GM12878 (cell line): ENCODE measurements around the gene ADAMTS5. TPM values are rescaled to one million over a fixed set of nuclear protein-coding genes. Genes with fewer than 3 reads are reported as not detected.

Experiments used
- ATAC-seq: fragments of 200-7000 bp; cut with Tn5 transposase; 3 replicates; pipeline ENCODE4 v1.9.1; 2020; ENCODE audit warnings: mild to moderate bottlenecking, moderate library complexity
- BruUV-seq: library from RNA; stranded (reverse); fragments of 400-500 nt; replicated peaks from 2 replicates; lab custom pipeline; 2021; lab: Mats Ljungman, UMichigan
- CTCF ChIA-PET: fragments of 300-600 bp; sonication (Branson Sonifier 250); formaldehyde crosslinking; extraction: SDS; loops from one replicate; lab custom pipeline; 2021; ENCODE audit warnings: inconsistent platforms; lab: Yijun Ruan, JAX
- POLR2A ChIA-PET: fragments of 350-600 bp; formaldehyde crosslinking; extraction: SDS; loops from one replicate; lab custom pipeline; 2021; ENCODE audit warnings: inconsistent platforms; lab: Charles Lee
- RAD21 ChIA-PET: fragments of 300-600 bp; sonication (Branson Sonifier 250); formaldehyde crosslinking; loops from one replicate; lab custom pipeline; 2023; ENCODE audit warnings: antibody characterized with exemption; ENCODE audit not compliant: unreplicated experiment; lab: Charles Lee
- SMC1A ChIA-PET: fragments of 300-600 bp; sonication (Branson Sonifier 250); formaldehyde crosslinking; loops from one replicate; lab custom pipeline; 2023; ENCODE audit not compliant: unreplicated experiment, uncharacterized antibody; lab: Charles Lee
- DNase-seq: peaks from one replicate; pipeline ENCODE4 v3.0.0-alpha.2; 2011; ENCODE audit warnings: low read depth, low spot score
- FAIRE-seq: peaks from 3 replicates; lab custom pipeline; 2011; peaks lifted over from hg19 to GRCh38; lab: Jason Lieb, UNC
- H2AFZ ChIP-seq: 2 replicates; pipeline ENCODE4 v1.6.0; 2011; ENCODE audit warnings: low read depth, low read length, control low read depth; ENCODE audit not compliant: control insufficient read depth
- H3K27ac ChIP-seq: 2 replicates; pipeline ENCODE4 v1.5.1; 2011; ENCODE audit warnings: control low read depth; ENCODE audit not compliant: control insufficient read depth, insufficient read depth
- H3K27me3 ChIP-seq, 2 experiments: replicated peaks in 1 of 2; 2 replicates each; pipeline versions ENCODE4 v1.6.0 to v1.6.1; 2011; ENCODE audit warnings: low read length in 1 of 2; ENCODE audit not compliant: control insufficient read depth in 2 of 2, insufficient read depth in 2 of 2
- H3K36me3 ChIP-seq, 2 experiments: 2 replicates each; pipeline ENCODE4 v1.5.1; 2011; ENCODE audit warnings: low read length in 1 of 2; ENCODE audit not compliant: control insufficient read depth in 2 of 2, insufficient read depth in 2 of 2
- H3K4me1 ChIP-seq: 2 replicates; pipeline ENCODE4 v1.6.1; 2011; ENCODE audit warnings: mild to moderate bottlenecking, low read length, moderate library complexity, mixed read lengths; ENCODE audit not compliant: control insufficient read depth, insufficient read depth
- H3K4me2 ChIP-seq: 2 replicates; pipeline ENCODE4 v1.6.0; 2011; ENCODE audit warnings: control low read depth; ENCODE audit not compliant: control insufficient read depth, insufficient read depth
- H3K4me3 ChIP-seq: fragments of 200-600 bp; sonication (generic); 2 replicates; pipeline ENCODE4 v1.5.1; 2016
- H3K79me2 ChIP-seq: 2 replicates; pipeline ENCODE4 v1.6.0; 2011; ENCODE audit warnings: low read length; ENCODE audit not compliant: control insufficient read depth, insufficient read depth
- H3K9ac ChIP-seq: 2 replicates; pipeline ENCODE4 v1.8.0; 2011; ENCODE audit warnings: low read length, control low read depth, mixed read lengths; ENCODE audit not compliant: control insufficient read depth, insufficient read depth
- H3K9me3 ChIP-seq: replicated peaks from 3 replicates; pipeline ENCODE4 v1.5.1; 2011; ENCODE audit warnings: mild to moderate bottlenecking, low read length; ENCODE audit not compliant: control insufficient read depth, insufficient read depth
- H4K20me1 ChIP-seq: 2 replicates; pipeline ENCODE4 v1.6.0; 2011; ENCODE audit not compliant: control insufficient read depth, insufficient read depth
- DPF2 ChIP-seq: fragments of 450-650 bp; IDR thresholded peaks from 2 replicates; pipeline ENCODE4 v1.6.1; 2017; ENCODE audit warnings: mild to moderate bottlenecking
- RFX5 ChIP-seq: IDR thresholded peaks from 2 replicates; pipeline ENCODE4 v1.6.1; 2011; ENCODE audit warnings: low read depth, low read length, improper control_type of control experiment
- SPI1 ChIP-seq: IDR thresholded peaks from 2 replicates; pipeline ENCODE4 v1.6.1; 2011; ENCODE audit warnings: low read depth, mild to moderate bottlenecking, low read length, moderate library complexity, borderline replicate concordance; ENCODE audit not compliant: insufficient read depth
- ZNF622 ChIP-seq: fragments of 450-650 bp; IDR thresholded peaks from 2 replicates; pipeline ENCODE4 v1.6.1; 2017; ENCODE audit warnings: mild to moderate bottlenecking, inconsistent platforms
- WGBS: methylation state at CpG from one replicate; pipeline ENCODE4 v1.1.6; 2016; ENCODE audit warnings: low lambda C conversion rate; ENCODE audit not compliant: insufficient replicate concordance, insufficient coverage; ENCODE audit errors: missing lambda C conversion rate; 5-methylcytosine and 5-hydroxymethylcytosine counted together
- in situ Hi-C: fragments of 300-500 bp; cut with MboI; formaldehyde crosslinking; loops from 9 replicates; pipeline ENCODE4 v1.14.3; 2018; ENCODE audit warnings: mixed read lengths
- intact Hi-C: fragments of 100-400 bp; cut with micrococcal nuclease; formaldehyde crosslinking; loops from one replicate; pipeline ENCODE4 v1.14.2; 2022; ENCODE audit not compliant: unreplicated experiment
- microRNA-seq: library from miRNA; unstranded; fragments of <30 nt; microRNA quantifications from one replicate; pipeline ENCODE4, GENCODE V29; 2018
- polyA plus RNA-seq, 11 experiments: library from polyadenylated mRNA; depleted of rRNA in 4 of 11; unstranded in 6 of 11; stranded (reverse) in 5 of 11; fragments of >200 nt; fragmentation: Nextera tagmentation in 4 of 11; fragmentation: Illumina TruSeq in 1 of 11; extraction: Ambion mirVana in 4 of 11; extraction: Trizol in 1 of 11; gene quantifications; 1 replicate in 1 of 11; 2 replicates in 10 of 11; pipeline versions ENCODE4 v1.2.1 to v1.2.3, GENCODE V29; 2011 to 2016; ENCODE audit warnings: inconsistent platforms in 2 of 11, missing spikeins in 2 of 11, low read depth in 1 of 11
- small RNA-seq: library from RNA; depleted of rRNA; stranded (forward); fragments of <200 nt; gene quantifications from one replicate; pipeline ENCODE3, GENCODE V24; 2014
- total RNA-seq, 4 experiments: library from RNA; depleted of rRNA in 3 of 4; stranded (reverse); fragments of >200 nt in 3 of 4; fragmentation: Illumina TruSeq in 1 of 4; extraction: Trizol in 1 of 4; gene quantifications; 2 replicates each; pipeline versions ENCODE4 v1.2.1 to v1.2.3, GENCODE V29; 2013 to 2021
- TF ChIP-seq, protein P1 (sequence below): fragments of 450-650 bp; formaldehyde crosslinking; IDR thresholded peaks from 2 replicates; pipeline ENCODE4 v1.4.0; 2020; ENCODE audit warnings: mild to moderate bottlenecking, moderate library complexity

The ADAMTS5 gene
- total and polyA plus RNA-seq, 10 of the 15 experiments (the other 5 are each of a cell fraction or from before 2014, with no cell fraction given) = not detected

DNA sequence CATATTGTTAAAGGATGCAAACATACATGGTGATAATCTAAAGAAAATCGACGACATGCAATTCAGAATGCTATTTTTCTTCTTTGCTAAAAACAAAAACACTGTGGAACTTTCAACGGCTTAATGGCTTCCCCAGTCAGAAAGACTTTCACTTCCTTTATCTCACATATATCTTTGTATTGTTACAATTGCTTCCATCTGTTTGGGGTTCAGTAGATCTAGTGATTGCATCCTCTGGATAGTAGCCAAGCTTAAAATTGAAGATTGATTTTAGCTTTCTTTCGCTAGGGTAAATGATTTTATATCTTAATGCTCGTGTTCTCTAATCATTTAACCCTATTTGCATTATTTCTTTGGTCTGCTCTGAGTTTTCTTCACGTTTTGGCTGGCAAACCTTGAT, 89.9 kb downstream of the ADAMTS5 start:
- TF ChIP-seq SPI1 (0 out of 2 replicates have a peak, but pooled peaks have one; percentile 16), DPF2 (no peak)
- Histone ChIP-seq H3K4me3 (no peak overlapping the region), H3K27ac (no peak overlapping the region), H3K79me2 (no peaks in the 10 kb centered on the region), H2AFZ (no peak overlapping the region), H3K36me3 (no peaks in the 10 kb centered on the region), H3K4me1 (no peaks in the 10 kb centered on the region), H3K4me2 (no peak overlapping the region), H3K9ac (no peak overlapping the region), H3K27me3 (no peaks in the 10 kb centered on the region), H4K20me1 (no peaks in the 10 kb centered on the region), H3K9me3 (no peaks in the 10 kb centered on the region; the same call in 1 of the 3 replicates)
- ChIA-PET POLR2A (no interaction called here), CTCF (no interaction called here), SMC1A (no interaction called here), RAD21 (no interaction called here)
- BruUV-seq = no TSS peak
- no peak for DNase-seq
- FAIRE-seq = no peak
- in situ Hi-C loops = no loop called here
- intact Hi-C loops = no loop called here
- no peak for ATAC-seq
- 2% methylated on average over 6 of the region's 6 CpGs for WGBS

DNA sequence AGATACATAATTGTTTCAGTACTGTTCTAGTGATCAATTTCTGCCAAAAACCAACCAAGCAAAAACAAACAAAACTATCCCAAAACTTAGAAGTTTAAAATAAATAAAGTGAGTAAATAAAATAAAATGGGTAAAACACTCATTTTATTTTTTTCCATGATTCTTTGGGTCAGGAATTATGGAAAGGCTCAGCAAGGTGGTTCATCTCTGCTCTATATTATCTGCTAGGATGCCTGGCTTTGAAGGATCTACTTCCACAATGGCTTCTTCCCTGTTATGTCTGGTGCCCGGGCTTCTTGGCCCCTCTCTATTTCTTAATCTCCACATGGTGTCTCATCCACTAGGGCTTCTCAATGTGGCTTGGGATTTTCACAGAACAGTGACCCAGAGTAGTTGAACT, 92.5 kb downstream of the ADAMTS5 start:
- FAIRE-seq (no peak), ATAC-seq (no peak), DNase-seq (no peak)
- no peaks in the 10 kb centered on the region for H3K27me3 ChIP-seq
- H3K27ac ChIP-seq = no peak overlapping the region
- no peak overlapping the region for H3K9ac ChIP-seq
- no peaks in the 10 kb centered on the region for H3K4me1 ChIP-seq
- TF ChIP-seq, protein P1, sequence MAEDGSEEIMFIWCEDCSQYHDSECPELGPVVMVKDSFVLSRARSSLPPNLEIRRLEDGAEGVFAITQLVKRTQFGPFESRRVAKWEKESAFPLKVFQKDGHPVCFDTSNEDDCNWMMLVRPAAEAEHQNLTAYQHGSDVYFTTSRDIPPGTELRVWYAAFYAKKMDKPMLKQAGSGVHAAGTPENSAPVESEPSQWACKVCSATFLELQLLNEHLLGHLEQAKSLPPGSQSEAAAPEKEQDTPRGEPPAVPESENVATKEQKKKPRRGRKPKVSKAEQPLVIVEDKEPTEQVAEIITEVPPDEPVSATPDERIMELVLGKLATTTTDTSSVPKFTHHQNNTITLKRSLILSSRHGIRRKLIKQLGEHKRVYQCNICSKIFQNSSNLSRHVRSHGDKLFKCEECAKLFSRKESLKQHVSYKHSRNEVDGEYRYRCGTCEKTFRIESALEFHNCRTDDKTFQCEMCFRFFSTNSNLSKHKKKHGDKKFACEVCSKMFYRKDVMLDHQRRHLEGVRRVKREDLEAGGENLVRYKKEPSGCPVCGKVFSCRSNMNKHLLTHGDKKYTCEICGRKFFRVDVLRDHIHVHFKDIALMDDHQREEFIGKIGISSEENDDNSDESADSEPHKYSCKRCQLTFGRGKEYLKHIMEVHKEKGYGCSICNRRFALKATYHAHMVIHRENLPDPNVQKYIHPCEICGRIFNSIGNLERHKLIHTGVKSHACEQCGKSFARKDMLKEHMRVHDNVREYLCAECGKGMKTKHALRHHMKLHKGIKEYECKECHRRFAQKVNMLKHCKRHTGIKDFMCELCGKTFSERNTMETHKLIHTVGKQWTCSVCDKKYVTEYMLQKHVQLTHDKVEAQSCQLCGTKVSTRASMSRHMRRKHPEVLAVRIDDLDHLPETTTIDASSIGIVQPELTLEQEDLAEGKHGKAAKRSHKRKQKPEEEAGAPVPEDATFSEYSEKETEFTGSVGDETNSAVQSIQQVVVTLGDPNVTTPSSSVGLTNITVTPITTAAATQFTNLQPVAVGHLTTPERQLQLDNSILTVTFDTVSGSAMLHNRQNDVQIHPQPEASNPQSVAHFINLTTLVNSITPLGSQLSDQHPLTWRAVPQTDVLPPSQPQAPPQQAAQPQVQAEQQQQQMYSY (CRISPR knock-in tag) = no peak
- TF ChIP-seq ZNF622 (no peak), RFX5 (no peak)
- H3K36me3 ChIP-seq = no peaks in the 10 kb centered on the region
- POLR2A ChIA-PET = no interaction called here
- no peak overlapping the region for H2AFZ ChIP-seq
- no peaks in the 10 kb centered on the region for H3K79me2 ChIP-seq
- RAD21 ChIA-PET = no interaction called here
- CTCF ChIA-PET = no interaction called here
- no peaks in the 10 kb centered on the region; the same call in 2 of the 3 replicates for H3K9me3 ChIP-seq
- BruUV-seq = no TSS peak
- 0% methylated on average over 1 of the region's 1 CpG for WGBS
- no peak overlapping the region for H3K4me2 ChIP-seq
- in situ Hi-C loops (no loop called here), intact Hi-C loops (no loop called here)
- SMC1A ChIA-PET = no interaction called here
- no peaks in the 10 kb centered on the region for H4K20me1 ChIP-seq
- no peak overlapping the region for H3K4me3 ChIP-seq

Small RNA genes within 50 kb of the gene (microRNA-seq; reads per million reads assigned to microRNA genes)
- gene MIR4759 = not detected

Small RNA genes within 50 kb of the gene (small RNA-seq; reads per million reads assigned to genes)
- gene MIR4759 = not detected

Other genes with a start within 250 kb of the ADAMTS5 start
- gene ADAMTS1, start 121.7 kb downstream of the ADAMTS5 start, total RNA-seq (2014; rRNA removed) = not detected in 2 replicates
- gene ADAMTS1, start 121.7 kb downstream of the ADAMTS5 start, total RNA-seq (2014; rRNA removed; fragmentation: Illumina TruSeq; extraction: Trizol) = not detected in 2 replicates
- 0.21 and 0.40 TPM in 2 replicates for gene ADAMTS1, start 121.7 kb downstream of the ADAMTS5 start, total RNA-seq (2021)
- gene ADAMTS1, start 121.7 kb downstream of the ADAMTS5 start, polyA plus RNA-seq (2011; rRNA removed) = 0.08 TPM in 1 of 2 replicates, not detected in the other
- not detected in 2 replicates for gene ADAMTS1, start 121.7 kb downstream of the ADAMTS5 start, polyA plus RNA-seq (2014; fragmentation: Illumina TruSeq; extraction: Trizol)
- gene ADAMTS1, start 121.7 kb downstream of the ADAMTS5 start, polyA plus RNA-seq (2014; fragmentation: Nextera tagmentation; extraction: Ambion mirVana) = not detected
- gene ADAMTS1, start 121.7 kb downstream of the ADAMTS5 start, polyA plus RNA-seq (2014; rRNA removed) = not detected in 2 replicates
- under 1 TPM; 0.06 to 0.08 TPM for gene ADAMTS1, start 121.7 kb downstream of the ADAMTS5 start, polyA plus RNA-seq (2016; fragmentation: Nextera tagmentation; extraction: Ambion mirVana)